IPS-18a (cell line): ENCODE data around the gene DPPA3.
A peak's percentile ranks its signal among the peaks of the same experiment; 100 is the strongest.
"Not testable (repeated sequence)": the region's sequence is repeated elsewhere in the genome, so short reads cannot be mapped to it uniquely, and the experiment has no call there.

Experiments used
- H3K27ac ChIP-seq: one replicate; pipeline ENCODE4 v1.5.1; 2013; ENCODE audit warnings: low read length
- H3K27me3 ChIP-seq: one replicate; pipeline ENCODE4 v1.6.1; 2013; ENCODE audit warnings: mild to moderate bottlenecking, low read length; ENCODE audit not compliant: control insufficient read depth, insufficient read depth
- H3K36me3 ChIP-seq: one replicate; pipeline ENCODE4 v1.6.1; 2013; ENCODE audit warnings: low read depth, low read length; ENCODE audit not compliant: control insufficient read depth
- H3K4me1 ChIP-seq: one replicate; pipeline ENCODE4 v1.6.1; 2013; ENCODE audit warnings: low read depth, low read length; ENCODE audit not compliant: control insufficient read depth
- H3K4me3 ChIP-seq: one replicate; pipeline ENCODE4 v1.5.1; 2013; ENCODE audit warnings: low read length
- H3K9ac ChIP-seq: one replicate; pipeline ENCODE4 v1.6.1; 2013; ENCODE audit warnings: mild to moderate bottlenecking, low read length, moderate library complexity
- H3K9me3 ChIP-seq: one replicate; pipeline ENCODE4 v1.6.1; 2013; ENCODE audit warnings: low read depth, low read length; ENCODE audit not compliant: control insufficient read depth

The DPPA3 gene

GRCh38 chr12:7695237-7695560, 16.0 kb upstream of the DPPA3 start:
- Histone ChIP-seq H3K27ac (peak overlapping the region; percentile 41), H3K9ac (peak overlapping the region; percentile 38), H3K27me3 (no peaks in the 10 kb centered on the region), H3K9me3 (no peaks in the 10 kb centered on the region), H3K4me3 (peak overlapping the region; percentile 37), H3K36me3 (no peaks in the 10 kb centered on the region), H3K4me1 (peaks cover 19% of the 10 kb centered on the region)

GRCh38 chr12:7695566-7696197, 15.6 kb upstream of the DPPA3 start, which contains the start of gene GDF3:
Gene GDF3 (minus strand): TSS chr12:7695775. CDS start chr12:7695728, 47 bp downstream.
- Histone ChIP-seq H3K4me3 (peak within 1 kb of the TSS; percentile 37), H3K36me3 (no peaks in the 10 kb centered on the region), H3K27me3 (no peaks in the 10 kb centered on the region), H3K9me3 (no peaks in the 10 kb centered on the region), H3K4me1 (peaks cover 19% of the 10 kb centered on the region), H3K9ac (peak within 1 kb of the TSS; percentile 38), H3K27ac (peak within 1 kb of the TSS; percentile 41)

- no peaks in the 10 kb centered on the region for H3K27me3 ChIP-seq
- no peak overlapping the region for H3K4me3 ChIP-seq
- H3K9ac ChIP-seq = no peak overlapping the region
- no peaks in the 10 kb centered on the region for H3K9me3 ChIP-seq
- peaks cover 9% of the 10 kb centered on the region for H3K4me1 ChIP-seq
- no peak overlapping the region for H3K27ac ChIP-seq
- H3K36me3 ChIP-seq = no peaks in the 10 kb centered on the region
Observed at GRCh38 chr12:7705846-7706245, 5.4 kb upstream of the DPPA3 start.

DNA sequence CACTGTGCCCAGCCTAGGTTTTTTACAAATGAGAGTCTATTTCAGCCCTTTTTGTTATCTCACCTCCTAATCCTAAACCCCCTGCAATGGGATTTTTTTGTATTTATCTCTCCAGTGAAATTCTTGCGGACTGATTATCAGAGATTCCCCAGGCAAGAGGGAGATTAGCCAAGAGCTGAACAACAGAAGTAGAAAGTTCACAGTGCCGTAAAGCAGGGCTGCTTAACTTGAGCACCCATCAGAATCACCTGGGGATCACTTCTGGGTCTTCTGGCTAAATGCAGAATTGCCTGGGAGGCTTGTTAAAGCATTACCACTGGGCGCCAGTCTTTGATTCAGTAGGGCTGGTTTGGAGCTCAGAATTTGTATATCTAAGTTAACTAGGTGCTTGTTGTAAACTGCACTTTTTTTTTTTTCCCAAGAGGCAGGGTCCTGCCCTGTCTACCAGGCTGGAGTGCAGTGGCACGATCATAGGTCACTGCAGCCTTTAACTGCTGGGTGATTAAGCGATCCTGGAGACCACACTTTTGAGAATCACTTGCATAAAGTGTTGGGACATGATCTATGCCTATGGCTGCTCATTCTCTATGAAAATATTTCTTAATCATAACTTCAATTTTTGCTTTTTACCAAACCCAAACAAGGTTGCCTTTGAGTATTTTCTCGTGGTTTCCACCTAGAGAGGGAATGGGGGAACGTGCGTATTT, 1.1 kb upstream of the DPPA3 start:
- Histone ChIP-seq H3K27ac (no peak overlapping the region), H3K9ac (no peak overlapping the region), H3K4me1 (peaks cover 13% of the 10 kb centered on the region), H3K36me3 (no peaks in the 10 kb centered on the region), H3K9me3 (no peaks in the 10 kb centered on the region), H3K27me3 (no peaks in the 10 kb centered on the region), H3K4me3 (no peak overlapping the region)

DNA sequence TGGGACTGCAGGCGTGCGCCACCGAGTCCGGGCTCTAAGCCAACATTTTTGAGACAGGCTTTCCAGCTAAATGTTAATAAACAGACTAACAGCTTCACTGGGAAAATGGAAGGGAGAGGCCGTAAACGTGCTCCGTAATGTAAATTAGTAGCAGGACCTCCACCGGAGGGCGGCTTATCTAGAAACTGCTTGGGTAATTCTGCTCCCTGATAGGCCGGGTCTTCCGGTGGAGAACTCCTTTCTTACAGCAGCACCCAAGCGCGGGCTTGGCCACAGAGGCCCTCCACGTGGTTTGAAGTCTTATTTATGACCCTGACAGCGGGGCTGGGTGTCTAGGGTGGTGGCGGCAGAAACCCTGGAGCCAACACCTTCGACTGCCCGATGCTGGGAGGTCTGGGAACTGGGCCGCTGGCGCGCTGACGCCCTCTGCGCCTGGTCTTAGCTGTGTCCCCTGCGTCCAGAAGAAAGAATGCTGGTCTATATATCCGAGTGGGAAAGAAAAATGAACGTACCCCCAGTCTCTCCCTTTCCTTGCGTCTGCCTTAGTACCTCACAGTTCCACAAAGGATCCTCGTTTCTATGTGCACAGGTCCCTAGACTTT, 1.7 kb downstream of the DPPA3 start:
- Histone ChIP-seq H3K9ac (no peak overlapping the region), H3K9me3 (no peaks in the 10 kb centered on the region), H3K27me3 (no peaks in the 10 kb centered on the region)

DNA sequence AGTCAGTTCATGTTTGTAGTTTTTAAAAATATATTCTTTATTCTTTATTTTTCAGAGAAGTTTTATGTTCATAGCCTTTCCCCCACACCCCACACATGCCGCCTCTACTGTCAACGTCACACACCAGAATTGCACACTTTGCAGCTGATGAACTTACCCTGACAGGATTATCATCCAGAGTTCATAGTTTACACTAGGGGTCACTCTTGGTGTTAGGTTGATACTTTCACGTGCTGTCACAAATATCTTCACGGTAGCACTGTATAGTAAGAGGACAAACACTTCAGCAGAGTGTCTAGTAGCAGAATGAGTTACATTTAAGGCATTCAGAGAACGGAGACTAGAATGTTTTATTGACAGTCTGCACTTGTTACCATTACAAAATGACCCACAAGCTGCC, 5.1 kb downstream of the DPPA3 start:
- Histone ChIP-seq H3K27ac (no peak overlapping the region), H3K27me3 (no peaks in the 10 kb centered on the region), H3K4me3 (no peak overlapping the region), H3K36me3 (no peaks in the 10 kb centered on the region), H3K9ac (no peak overlapping the region), H3K9me3 (no peaks in the 10 kb centered on the region), H3K4me1 (peaks cover 5% of the 10 kb centered on the region)

More for the DNA sequence above, 1.7 kb downstream of the DPPA3 start:
- Histone ChIP-seq H3K4me3 (no peak overlapping the region), H3K36me3 (no peaks in the 10 kb centered on the region), H3K27ac (no peak overlapping the region), H3K4me1 (peaks cover 18% of the 10 kb centered on the region)

- H3K27ac ChIP-seq = no peak overlapping the region
- no peaks in the 10 kb centered on the region for H3K9me3 ChIP-seq
- no peaks in the 10 kb centered on the region for H3K27me3 ChIP-seq
- H3K4me1 ChIP-seq = peaks cover 5% of the 10 kb centered on the region
- no peaks in the 10 kb centered on the region for H3K36me3 ChIP-seq
- H3K4me3 ChIP-seq = no peak overlapping the region
- no peak overlapping the region for H3K9ac ChIP-seq
Observed at GRCh38 chr12:7719946-7720730, 8.9 kb downstream of the DPPA3 start.

- no peak overlapping the region for H3K27ac ChIP-seq
- no peak overlapping the region for H3K9ac ChIP-seq
- no peaks in the 10 kb centered on the region for H3K9me3 ChIP-seq
- no peaks in the 10 kb centered on the region for H3K36me3 ChIP-seq
- no peak overlapping the region for H3K4me3 ChIP-seq
- no peaks in the 10 kb centered on the region for H3K4me1 ChIP-seq
- H3K27me3 ChIP-seq = no peaks in the 10 kb centered on the region
Observed at GRCh38 chr12:7723926-7724325, 12.7 kb downstream of the DPPA3 start.

DNA sequence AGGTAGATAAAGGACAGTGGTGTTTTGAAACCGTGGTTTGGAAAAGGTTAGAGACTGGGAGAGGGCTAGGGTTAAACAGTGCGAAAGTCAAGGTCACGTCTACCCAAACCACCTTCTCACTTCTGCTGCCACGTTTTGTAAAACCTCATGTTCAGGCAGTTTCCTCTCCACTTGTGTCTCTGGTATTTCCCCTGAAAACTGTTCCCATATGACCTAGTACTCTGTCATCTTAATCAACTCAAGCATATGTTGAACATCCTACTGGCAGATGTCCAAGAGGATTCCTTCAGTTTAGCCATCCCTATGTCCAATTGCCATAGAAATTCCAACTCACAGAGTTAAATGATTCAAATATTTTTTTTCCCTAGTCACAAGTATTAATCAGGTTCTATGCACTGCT, 18.5 kb downstream of the DPPA3 start:
- H3K27me3 ChIP-seq = no peaks in the 10 kb centered on the region
- H3K9me3 ChIP-seq = no peaks in the 10 kb centered on the region
- H3K27ac ChIP-seq = no peak overlapping the region
- no peaks in the 10 kb centered on the region for H3K36me3 ChIP-seq
- H3K9ac ChIP-seq = no peak overlapping the region
- no peak overlapping the region for H3K4me3 ChIP-seq
- H3K4me1 ChIP-seq = peaks cover 5% of the 10 kb centered on the region

GRCh38 chr12:7730984-7731383, 19.8 kb downstream of the DPPA3 start:
- H3K27me3 ChIP-seq, H3K9ac ChIP-seq, H3K27ac ChIP-seq, H3K4me1 ChIP-seq, H3K36me3 ChIP-seq, H3K4me3 ChIP-seq, H3K9me3 ChIP-seq: not testable (repeated sequence)

GRCh38 chr12:7731486-7731885, 20.3 kb downstream of the DPPA3 start:
- Histone ChIP-seq H3K4me1 (peaks cover 5% of the 10 kb centered on the region), H3K27me3 (no peaks in the 10 kb centered on the region), H3K36me3 (no peaks in the 10 kb centered on the region), H3K9ac (no peak overlapping the region), H3K27ac (no peak overlapping the region), H3K4me3 (no peak overlapping the region), H3K9me3 (no peaks in the 10 kb centered on the region)
